CD4-positive, alpha-beta T cell (primary cell): ENCODE results near the gene ABCC5. TPM values are rescaled to one million over a fixed set of nuclear protein-coding genes. Genes with fewer than 3 reads are reported as not detected.

Experiments
- ATAC-seq: fragments of 200-7000 bp; cut with Tn5 transposase; one replicate; pipeline ENCODE4 v1.10.0; 2022; ENCODE audit warnings: mild to moderate bottlenecking; ENCODE audit not compliant: poor library complexity
- CTCF ChIA-PET: fragments of 350-600 bp; sonication (Branson Sonifier 250); formaldehyde crosslinking; loops from one replicate; lab custom pipeline; 2021; ENCODE audit warnings: antibody characterized with exemption, inconsistent platforms; lab: Charles Lee
- POLR2A ChIA-PET: fragments of 350-600 bp; sonication (Branson Sonifier 250); formaldehyde crosslinking; loops from one replicate; lab custom pipeline; 2021; ENCODE audit warnings: antibody characterized with exemption, inconsistent platforms; lab: Charles Lee
- DNase-seq, 14 experiments: peaks; one replicate each; pipeline ENCODE4 v3.0.0-alpha.2; 2013 to 2020; ENCODE audit warnings: mixed read lengths in 2 of 14
- H3K27ac ChIP-seq, 2 donors: one replicate each; pipeline versions ENCODE4 v1.5.1 to v1.7.0; 2013; ENCODE audit warnings: low read length in 2 of 2, low read depth in 1 of 2, mild to moderate bottlenecking in 1 of 2
- H3K27me3 ChIP-seq, 2 experiments: 1 replicate in 1 of 2; 2 replicates in 1 of 2; pipeline versions ENCODE4 v1.6.1 to v1.7.0; 2013; ENCODE audit warnings: low read length in 2 of 2, control low read depth in 1 of 2, mild to moderate bottlenecking in 1 of 2, moderate library complexity in 1 of 2; ENCODE audit not compliant: insufficient read depth in 2 of 2, control insufficient read depth in 1 of 2
- H3K36me3 ChIP-seq: one replicate; pipeline ENCODE4 v1.6.1; 2013; ENCODE audit warnings: low read length, control low read depth; ENCODE audit not compliant: insufficient read depth
- H3K4me1 ChIP-seq: one replicate; pipeline ENCODE4 v1.6.1; 2013; ENCODE audit warnings: low read length, control low read depth; ENCODE audit not compliant: insufficient read depth
- H3K4me3 ChIP-seq: one replicate; pipeline ENCODE4 v1.5.1; 2013; ENCODE audit warnings: mild to moderate bottlenecking, low read length, moderate library complexity
- H3K9me3 ChIP-seq, 2 experiments: 1 replicate in 1 of 2; 2 replicates in 1 of 2; pipeline versions ENCODE4 v1.6.1 to v1.7.0; 2013; ENCODE audit warnings: low read length in 2 of 2, mild to moderate bottlenecking in 2 of 2, control low read depth in 1 of 2, moderate library complexity in 1 of 2; ENCODE audit not compliant: control insufficient read depth in 1 of 2, insufficient read depth in 1 of 2
- H3K27ac Mint-ChIP-seq: one replicate; pipeline ENCODE4 v1.8.0; 2020; ENCODE audit warnings: mixed read lengths
- H3K27me3 Mint-ChIP-seq: one replicate; pipeline ENCODE4 v1.8.0; 2021; ENCODE audit warnings: mixed read lengths
- H3K36me3 Mint-ChIP-seq: one replicate; pipeline ENCODE4 v1.8.0; 2021; ENCODE audit warnings: low read depth, mixed read lengths
- H3K4me1 Mint-ChIP-seq: one replicate; pipeline ENCODE4 v1.8.0; 2021; ENCODE audit warnings: low read depth, mixed read lengths
- H3K4me3 Mint-ChIP-seq: one replicate; pipeline ENCODE4 v1.8.0; 2020; ENCODE audit warnings: mild to moderate bottlenecking, mixed read lengths
- H3K9me3 Mint-ChIP-seq: one replicate; pipeline ENCODE4 v1.8.0; 2020; ENCODE audit warnings: mixed read lengths
- CTCF ChIP-seq: fragments of 200-600 bp; IDR thresholded peaks from one replicate; pipeline ENCODE4 v1.8.0; 2022; ENCODE audit warnings: antibody characterized with exemption, mild to moderate bottlenecking
- intact Hi-C, 2 experiments: fragments of 100-400 bp; cut with DNase I in 1 of 2; cut with micrococcal nuclease in 1 of 2; formaldehyde crosslinking; loops; one replicate each; pipeline versions ENCODE4 v1.15.1 to v1.9.0; 2023 to 2025; cut with DNase I, micrococcal nuclease
- total RNA-seq, 174 experiments: library from RNA in 2 of 174; stranded (reverse) in 2 of 174; gene quantifications; one replicate each; pipeline ENCODE4 v1.2.3 and lab custom pipeline; 2021 to 2026

ABCC5 gene
- total RNA-seq, 2 experiments from 2014 or later, result 10.8 to 11.4 TPM

- no peak for DNase-seq
- H3K9me3 Mint-ChIP-seq, result no peaks in the 10 kb centered on the region
- H3K36me3 Mint-ChIP-seq, result no peaks in the 10 kb centered on the region
- CTCF ChIA-PET, result no interaction called here
- Histone ChIP-seq H3K9me3 (no peaks in the 10 kb centered on the region), H3K36me3 (no peaks in the 10 kb centered on the region), H3K27me3 (no peaks in the 10 kb centered on the region), H3K27ac (no peak overlapping the region), H3K4me3 (no peak overlapping the region), H3K4me1 (no peaks in the 10 kb centered on the region)
- no peaks in the 10 kb centered on the region for H3K4me1 Mint-ChIP-seq
- no peak for ATAC-seq
- H3K4me3 Mint-ChIP-seq, result no peak overlapping the region
- no peaks in the 10 kb centered on the region for H3K27me3 Mint-ChIP-seq
- intact Hi-C loops, result no loop called here
- no peak overlapping the region for H3K27ac Mint-ChIP-seq
- POLR2A ChIA-PET, result no interaction called here
- TF ChIP-seq CTCF, result no peak
Measured at GRCh38 chr3:183909030-183909600, 108.6 kb downstream of the ABCC5 start.

- intact Hi-C loops, result no loop called here
- DNase-seq (no peak), ATAC-seq (no peak)
- CTCF ChIA-PET, result no interaction called here
- Histone ChIP-seq H3K9me3 (no peaks in the 10 kb centered on the region), H3K36me3 (no peaks in the 10 kb centered on the region), H3K27ac (no peak overlapping the region), H3K4me3 (no peak overlapping the region), H3K4me1 (no peaks in the 10 kb centered on the region), H3K27me3 (no peaks in the 10 kb centered on the region)
- Mint-ChIP-seq H3K9me3 (no peaks in the 10 kb centered on the region), H3K27ac (no peak overlapping the region), H3K27me3 (no peaks in the 10 kb centered on the region), H3K36me3 (no peaks in the 10 kb centered on the region), H3K4me1 (no peaks in the 10 kb centered on the region), H3K4me3 (no peak overlapping the region)
- POLR2A ChIA-PET, result no interaction called here
- TF ChIP-seq CTCF, result no peak
Measured at GRCh38 chr3:183907911-183908331, 109.8 kb downstream of the ABCC5 start.

- no peak for TF ChIP-seq CTCF
- ChIA-PET POLR2A (no interaction called here), CTCF (no interaction called here)
- Mint-ChIP-seq H3K4me3 (no peak overlapping the region), H3K27me3 (no peaks in the 10 kb centered on the region), H3K4me1 (no peaks in the 10 kb centered on the region), H3K9me3 (no peaks in the 10 kb centered on the region), H3K36me3 (no peaks in the 10 kb centered on the region), H3K27ac (no peak overlapping the region)
- Histone ChIP-seq H3K36me3 (no peaks in the 10 kb centered on the region), H3K4me1 (no peaks in the 10 kb centered on the region), H3K27me3 (no peaks in the 10 kb centered on the region), H3K9me3 (no peaks in the 10 kb centered on the region), H3K27ac (no peak overlapping the region), H3K4me3 (no peak overlapping the region)
- intact Hi-C loops, result no loop called here
- ATAC-seq (no peak), DNase-seq (no peak)
Measured at GRCh38 chr3:183907176-183907575, 110.5 kb downstream of the ABCC5 start.
